Right lobe of liver (tissue), 6 donors: ENCODE data around the gene LPCAT2. TPM values are rescaled to one million over a fixed set of nuclear protein-coding genes. Genes with fewer than 3 reads are reported as not detected.
A peak's percentile ranks its signal among the peaks of the same experiment; 100 is the strongest.
"Not testable (repeated sequence)": the region's sequence is repeated elsewhere in the genome, so short reads cannot be mapped to it uniquely, and the experiment has no call there.

Source experiments
- ATAC-seq, 4 donors: fragments of 200-7000 bp; cut with Tn5 transposase; one replicate each; pipeline ENCODE4 v1.9.1; 2020; ENCODE audit warnings: mild to moderate bottlenecking in 4 of 4, moderate library complexity in 4 of 4
- DNase-seq, 3 donors: peaks; one replicate each; pipeline ENCODE4 v3.0.0-alpha.2; 2020
- H3K27ac ChIP-seq, 3 donors: fragments of 200-600 bp; one replicate each; pipeline ENCODE4 v1.8.0; 2022
- H3K27me3 ChIP-seq, 2 donors: fragments of 200-600 bp; one replicate each; pipeline ENCODE4 v1.8.0; 2022
- H3K36me3 ChIP-seq, 4 donors: fragments of 200-600 bp; sonication (generic) in 1 of 4; one replicate each; pipeline versions ENCODE4 v1.5.1 to v1.8.0; 2017 to 2022; ENCODE audit warnings: control low read depth in 1 of 4
- H3K4me1 ChIP-seq, 4 donors: fragments of 200-600 bp; sonication (generic) in 1 of 4; one replicate each; pipeline versions ENCODE4 v1.5.1 to v1.8.0; 2017 to 2022; ENCODE audit warnings: control low read depth in 1 of 4
- H3K4me3 ChIP-seq, 3 donors: fragments of 200-600 bp; one replicate each; pipeline ENCODE4 v1.8.0; 2022
- H3K9me3 ChIP-seq, 4 donors: fragments of 200-600 bp; sonication (generic) in 1 of 4; one replicate each; pipeline versions ENCODE4 v1.5.1 to v1.8.0; 2017 to 2022; ENCODE audit warnings: control low read depth in 1 of 4
- POLR2A ChIP-seq: fragments of 450-650 bp; IDR thresholded peaks from one replicate; pipeline ENCODE4 v1.6.1; 2017; ENCODE audit warnings: antibody characterized with exemption, mild to moderate bottlenecking
- WGBS: methylation state at CpG from one replicate; pipeline ENCODE4 v1.1.6; 2018; ENCODE audit warnings: low coverage, low lambda C conversion rate; ENCODE audit not compliant: insufficient coverage; ENCODE audit errors: missing lambda C conversion rate; 5-methylcytosine and 5-hydroxymethylcytosine counted together
- intact Hi-C, 2 donors: fragments of 100-400 bp; cut with DNase I; formaldehyde crosslinking; loops; one replicate each; pipeline versions ENCODE4 v1.11.2 to v1.14.1; 2022
- total RNA-seq, 6 experiments: library from RNA; depleted of rRNA in 2 of 6; stranded (reverse); fragments of >200 nt in 2 of 6; fragmentation: NEBNext Ultra II Directional in 3 of 6; extraction: Animal tissue kit (Norgen Biotek cat#: 25700) in 3 of 6; gene quantifications; one replicate each; pipeline versions ENCODE4 v1.1.0 to v1.2.4, GENCODE V29; 2016 to 2023
- TF ChIP-seq, protein P1 (sequence below), 4 donors: fragments of 200-600 bp in 3 of 4; fragments of 450-650 bp in 1 of 4; IDR thresholded peaks; one replicate each; pipeline versions ENCODE4 v1.5.1 to v1.8.0; 2016 to 2022; ENCODE audit warnings: antibody characterized with exemption in 4 of 4, mild to moderate bottlenecking in 2 of 4
- donor health status: DM: no; HTN: yes; CAD: no.
- donor health status: DM: no; HTN: no; CAD: no.
- donor health status: DM: no; HTN: no; CAD: no.
- donor health status: DM: no; HTN: yes; CAD: no.
- donor health status: DM: no; HTN: yes; CAD: no.

Gene LPCAT2
- total RNA-seq, 6 experiments from 2014 or later: 1.8 to 5.1 (median 2.7) TPM

DNA sequence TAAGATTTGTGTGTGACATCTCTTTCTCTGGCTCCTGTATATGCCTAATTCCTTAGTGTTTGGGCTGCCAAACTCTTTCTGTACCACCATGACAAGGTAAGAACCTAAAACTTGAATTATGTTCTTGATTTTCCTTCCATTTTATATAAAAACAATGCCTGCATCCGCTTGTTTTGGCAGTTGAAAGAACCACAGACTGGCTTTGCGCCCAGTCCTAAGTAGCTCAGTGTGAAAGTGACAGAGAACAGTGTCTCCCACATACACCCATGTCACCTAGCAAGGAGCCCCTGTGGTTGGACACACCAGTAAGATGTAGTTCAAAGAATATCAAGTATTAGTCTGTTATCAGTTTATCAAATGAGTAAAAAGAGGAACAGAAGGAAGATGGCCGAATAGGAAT lies 106.2 kb downstream of the LPCAT2 start:
- Histone ChIP-seq H3K36me3 (no peaks in the 10 kb centered on the region), H3K9me3 (no peaks in the 10 kb centered on the region), H3K27ac (no peak overlapping the region), H3K4me1 (no peaks in the 10 kb centered on the region), H3K4me3 (no peak overlapping the region), H3K27me3 (no peaks in the 10 kb centered on the region)
- WGBS: 60% methylated on average over 3 of the region's 3 CpGs
- DNase-seq (no peak), ATAC-seq (no peak)
- intact Hi-C loops: no loop called here
- no peak for TF ChIP-seq POLR2A
- TF ChIP-seq, protein P1, sequence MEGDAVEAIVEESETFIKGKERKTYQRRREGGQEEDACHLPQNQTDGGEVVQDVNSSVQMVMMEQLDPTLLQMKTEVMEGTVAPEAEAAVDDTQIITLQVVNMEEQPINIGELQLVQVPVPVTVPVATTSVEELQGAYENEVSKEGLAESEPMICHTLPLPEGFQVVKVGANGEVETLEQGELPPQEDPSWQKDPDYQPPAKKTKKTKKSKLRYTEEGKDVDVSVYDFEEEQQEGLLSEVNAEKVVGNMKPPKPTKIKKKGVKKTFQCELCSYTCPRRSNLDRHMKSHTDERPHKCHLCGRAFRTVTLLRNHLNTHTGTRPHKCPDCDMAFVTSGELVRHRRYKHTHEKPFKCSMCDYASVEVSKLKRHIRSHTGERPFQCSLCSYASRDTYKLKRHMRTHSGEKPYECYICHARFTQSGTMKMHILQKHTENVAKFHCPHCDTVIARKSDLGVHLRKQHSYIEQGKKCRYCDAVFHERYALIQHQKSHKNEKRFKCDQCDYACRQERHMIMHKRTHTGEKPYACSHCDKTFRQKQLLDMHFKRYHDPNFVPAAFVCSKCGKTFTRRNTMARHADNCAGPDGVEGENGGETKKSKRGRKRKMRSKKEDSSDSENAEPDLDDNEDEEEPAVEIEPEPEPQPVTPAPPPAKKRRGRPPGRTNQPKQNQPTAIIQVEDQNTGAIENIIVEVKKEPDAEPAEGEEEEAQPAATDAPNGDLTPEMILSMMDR (IDR thresholded peaks at IDR 0.05): no peak

DNA sequence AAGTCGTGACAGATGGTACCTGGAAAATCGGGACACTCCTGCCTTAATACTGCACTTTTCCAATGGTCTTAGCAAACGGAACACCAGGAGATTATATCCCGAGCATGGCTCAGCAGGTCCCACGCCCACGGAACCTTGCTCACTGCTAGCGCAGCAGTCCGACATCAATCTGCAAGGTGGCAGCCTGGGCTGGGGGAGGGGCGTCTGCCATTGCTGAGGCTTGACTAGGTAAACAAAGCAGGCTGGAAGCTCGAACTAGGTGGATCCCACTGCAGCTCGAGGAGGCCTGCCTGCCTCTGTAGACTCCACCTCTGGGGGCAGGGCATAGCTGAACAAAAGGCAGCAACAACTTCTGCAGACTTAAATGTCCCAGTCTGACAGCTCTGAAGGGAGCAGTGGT lies 106.8 kb downstream of the LPCAT2 start:
- H3K36me3 ChIP-seq, H3K4me3 ChIP-seq, intact Hi-C loops, H3K4me1 ChIP-seq, H3K27ac ChIP-seq, H3K27me3 ChIP-seq, H3K9me3 ChIP-seq, ATAC-seq: not testable (repeated sequence)
- 74% methylated on average over 8 of the region's 11 CpGs for WGBS
- DNase-seq: peak in 1 of 3 donors; percentile 33

DNA sequence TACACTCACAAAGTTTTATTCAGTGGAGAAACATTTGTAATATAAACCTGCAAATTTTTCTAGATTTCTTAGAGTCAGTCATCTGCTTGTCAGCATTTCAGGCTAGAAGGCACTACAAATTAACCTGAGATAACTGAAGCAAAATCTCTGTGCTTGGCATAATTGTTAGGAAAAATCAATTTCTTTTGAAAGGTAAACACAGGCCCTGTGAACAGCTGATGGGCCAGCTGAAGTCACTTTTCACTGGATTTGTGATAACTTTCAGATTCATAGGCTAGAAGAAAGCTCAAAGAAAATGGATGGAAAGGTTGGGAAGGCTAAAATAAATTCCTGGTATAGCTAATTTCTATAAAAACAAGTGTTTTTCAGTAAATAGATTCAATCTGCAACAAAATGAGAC lies 112.9 kb downstream of the LPCAT2 start:
- Histone ChIP-seq H3K27ac (peak overlapping the region in 1 of 3 donors; percentile 53), H3K27me3 (no peaks in the 10 kb centered on the region), H3K36me3 (no peaks in the 10 kb centered on the region), H3K4me3 (no peak overlapping the region), H3K9me3 (no peaks in the 10 kb centered on the region), H3K4me1 (peaks cover 0 to 28% (median 5%) of the 10 kb centered on the region in 4 donors)
- TF ChIP-seq POLR2A: no peak
- TF ChIP-seq, protein P1 (IDR thresholded peaks at IDR 0.05): no peak
- intact Hi-C loops: no loop called here
- ATAC-seq: peak; percentile 68 to 84 (median 78)
- no peak for DNase-seq

DNA sequence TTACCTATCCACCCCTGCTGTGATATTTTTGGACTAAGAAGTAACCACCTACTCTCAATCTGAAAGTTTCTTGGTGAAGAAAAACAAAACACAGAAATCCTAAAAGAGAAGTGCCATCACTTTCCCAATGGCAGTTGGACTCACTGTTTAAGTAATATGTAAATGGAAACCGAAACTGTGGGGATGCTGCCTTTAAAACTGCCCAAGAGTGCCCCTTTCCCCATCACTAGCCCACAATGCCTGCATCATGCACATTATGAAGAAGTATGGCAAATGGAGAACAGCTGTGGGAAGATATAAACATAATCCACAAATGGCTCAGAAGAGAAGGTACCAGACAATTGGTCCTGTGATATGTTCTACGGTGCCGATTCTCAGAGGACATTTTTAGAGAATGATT lies 113.4 kb downstream of the LPCAT2 start:
- Histone ChIP-seq H3K9me3 (no peaks in the 10 kb centered on the region), H3K4me3 (no peak overlapping the region), H3K4me1 (peaks cover 0 to 28% (median 5%) of the 10 kb centered on the region in 4 donors), H3K27me3 (no peaks in the 10 kb centered on the region), H3K36me3 (no peaks in the 10 kb centered on the region), H3K27ac (peak overlapping the region in 1 of 3 donors; percentile 53)
- ATAC-seq (no peak), DNase-seq (no peak)
- TF ChIP-seq POLR2A: no peak
- TF ChIP-seq, protein P1 (IDR thresholded peaks at IDR 0.05): no peak
- WGBS: 89% methylated on average over 3 of the region's 3 CpGs
- intact Hi-C loops: no loop called here

DNA sequence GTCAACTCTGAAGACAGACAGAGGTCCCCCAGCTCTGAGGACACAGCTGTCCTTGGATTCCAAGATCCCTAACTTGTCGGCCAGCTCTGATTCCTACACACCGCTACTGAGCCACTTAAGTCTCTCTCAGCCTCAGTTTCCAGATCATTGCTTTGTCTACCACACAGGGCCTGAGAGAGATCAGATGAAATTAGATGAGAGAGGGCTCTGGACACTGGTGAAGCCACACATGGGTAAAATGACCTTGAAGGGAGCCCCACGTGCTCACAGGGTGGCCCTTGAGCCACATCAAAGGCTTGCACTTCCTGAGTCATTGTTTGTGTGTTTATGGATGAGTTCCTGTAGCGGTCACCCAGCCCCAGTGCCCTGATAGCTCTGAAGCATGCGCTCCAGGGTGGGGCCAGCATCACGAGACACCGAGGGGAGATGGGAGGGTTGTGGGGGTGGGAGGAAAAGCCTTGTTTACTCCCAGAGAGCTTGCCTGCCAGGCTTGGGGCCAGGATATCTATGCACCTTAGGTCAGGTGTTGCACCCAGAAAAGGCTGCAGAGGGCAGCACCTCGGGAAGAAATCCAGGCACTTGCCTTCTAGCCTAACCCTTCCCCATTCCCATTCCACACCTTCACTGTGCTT lies 114.2 kb downstream of the LPCAT2 start:
- no peaks in the 10 kb centered on the region for H3K36me3 ChIP-seq
- no peaks in the 10 kb centered on the region for H3K27me3 ChIP-seq
- WGBS: 30% methylated on average over 4 of the region's 8 CpGs
- H3K4me3 ChIP-seq: no peak overlapping the region
- peaks cover 0 to 28% (median 5%) of the 10 kb centered on the region in 4 donors for H3K4me1 ChIP-seq
- ATAC-seq (peak; percentile 84 to 91 (median 88)), DNase-seq (peak; percentile 36 to 84 (median 56))
- peak overlapping the region in 1 of 3 donors; percentile 53 for H3K27ac ChIP-seq
- no peaks in the 10 kb centered on the region for H3K9me3 ChIP-seq
- intact Hi-C loops: no loop called here
- TF ChIP-seq, protein P1 (IDR thresholded peaks at IDR 0.05): peak; percentile 16 to 59 (median 38)
- no peak for TF ChIP-seq POLR2A
